H1 (cell line): ENCODE measurements around the gene PSMC3. TPM values are rescaled to one million over a fixed set of nuclear protein-coding genes. Genes with fewer than 3 reads are reported as not detected.

Experiments
- CTCF ChIA-PET: fragments of 300-600 bp; sonication (Branson Sonifier 250); formaldehyde crosslinking; loops from one replicate; lab custom pipeline; 2021; ENCODE audit not compliant: partially characterized antibody; lab: Charles Lee
- POLR2A ChIA-PET: fragments of 300-600 bp; sonication (Branson Sonifier 250); formaldehyde crosslinking; loops from one replicate; lab custom pipeline; 2021; ENCODE audit warnings: inconsistent platforms; ENCODE audit not compliant: partially characterized antibody; lab: Charles Lee
- DNase-seq, 2 experiments: peaks; one replicate each; pipeline versions ENCODE4 v3.0.0 to v3.0.0-alpha.2; 2010 to 2022; ENCODE audit warnings: low spot score in 2 of 2, low read depth in 1 of 2, mixed read lengths in 1 of 2
- FAIRE-seq: peaks from 2 replicates; lab custom pipeline; 2011; peaks lifted over from hg19 to GRCh38; lab: Jason Lieb, UNC
- H2AFZ ChIP-seq: 2 replicates; pipeline ENCODE4 v1.8.1; 2012; ENCODE audit warnings: low read length, inconsistent platforms
- H2AK5ac ChIP-seq: 2 replicates; pipeline ENCODE4 v1.6.1; 2013; ENCODE audit warnings: low read depth, low read length
- H2BK120ac ChIP-seq: replicated peaks from 2 replicates; pipeline ENCODE3; 2013; ENCODE audit warnings: low read depth, low read length, inconsistent platforms
- H2BK12ac ChIP-seq: 2 replicates; pipeline ENCODE4 v1.6.1; 2013; ENCODE audit warnings: low read depth, low read length
- H2BK15ac ChIP-seq: 2 replicates; pipeline ENCODE4 v1.6.1; 2013; ENCODE audit warnings: low read length
- H2BK20ac ChIP-seq: 2 replicates; pipeline ENCODE4 v1.6.1; 2013; ENCODE audit warnings: low read length
- H2BK5ac ChIP-seq: 2 replicates; pipeline ENCODE4 v1.6.1; 2013; ENCODE audit warnings: low read depth, low read length
- H3K14ac ChIP-seq: 2 replicates; pipeline ENCODE4 v1.6.1; 2013; ENCODE audit warnings: inconsistent platforms; ENCODE audit not compliant: insufficient read length
- H3K18ac ChIP-seq: 2 replicates; pipeline ENCODE4 v1.6.1; 2013; ENCODE audit warnings: low read length; ENCODE audit errors: extremely low read depth
- H3K23ac ChIP-seq: 2 replicates; pipeline ENCODE4 v1.6.1; 2013; ENCODE audit warnings: inconsistent platforms; ENCODE audit not compliant: insufficient read length
- H3K23me2 ChIP-seq: 2 replicates; pipeline ENCODE4 v1.6.1; 2013; ENCODE audit warnings: low read depth, low read length
- H3K27ac ChIP-seq: 2 replicates; pipeline ENCODE4 v1.6.1; 2011; ENCODE audit warnings: low read depth, low read length, inconsistent platforms
- H3K27me3 ChIP-seq, 4 experiments: replicated peaks in 1 of 4; 1 replicate in 1 of 4; 2 replicates in 3 of 4; pipeline versions ENCODE4 v1.6.1 to v1.8.1; 2011 to 2013; ENCODE audit warnings: low read length in 3 of 4, mild to moderate bottlenecking in 3 of 4, inconsistent platforms in 2 of 4, mixed read lengths in 2 of 4, moderate library complexity in 1 of 4; ENCODE audit not compliant: control insufficient read depth in 3 of 4, insufficient read depth in 3 of 4; ENCODE audit errors: extremely low read depth in 1 of 4
- H3K36me3 ChIP-seq, 4 experiments: 2 replicates each; pipeline versions ENCODE4 v1.6.1 to v1.8.1; 2011 to 2013; ENCODE audit warnings: mild to moderate bottlenecking in 4 of 4, low read length in 3 of 4, moderate library complexity in 2 of 4, control low read depth in 1 of 4, inconsistent platforms in 1 of 4; ENCODE audit not compliant: insufficient read depth in 4 of 4, control insufficient read depth in 2 of 4
- H3K4ac ChIP-seq: replicated peaks from 2 replicates; pipeline ENCODE3; 2013; ENCODE audit warnings: low read length, low read depth, mixed read lengths, inconsistent platforms; ENCODE audit not compliant: insufficient read length
- H3K4me1 ChIP-seq, 4 experiments: replicated peaks in 1 of 4; 1 replicate in 1 of 4; 2 replicates in 3 of 4; pipeline versions ENCODE4 v1.6.1 to v1.8.1; 2011 to 2013; ENCODE audit warnings: low read length in 3 of 4, inconsistent platforms in 2 of 4, mixed read lengths in 1 of 4; ENCODE audit not compliant: insufficient read depth in 4 of 4, control insufficient read depth in 3 of 4
- H3K4me2 ChIP-seq, 2 experiments: 2 replicates each; pipeline versions ENCODE4 v1.6.1 to v1.8.1; 2011 to 2013; ENCODE audit warnings: low read depth in 2 of 2, low read length in 2 of 2, control low read depth in 1 of 2, inconsistent platforms in 1 of 2, mild to moderate bottlenecking in 1 of 2; ENCODE audit not compliant: insufficient read depth in 1 of 2
- H3K4me3 ChIP-seq, 4 experiments: fragments of 200-600, 300-600 bp in 1 of 4; sonication (generic), shearing (Covaris generic), sonication (Bioruptor Twin) in 1 of 4; 2 replicates each; pipeline versions ENCODE4 v1.5.1 to v1.8.1; 2011 to 2016; ENCODE audit warnings: low read length in 4 of 4, low read depth in 3 of 4, control low read depth in 2 of 4, inconsistent platforms in 2 of 4, mild to moderate bottlenecking in 2 of 4, mixed read lengths in 1 of 4, moderate library complexity in 1 of 4; ENCODE audit not compliant: insufficient read depth in 2 of 4; ENCODE audit errors: extremely low read depth in 1 of 4
- H3K56ac ChIP-seq: replicated peaks from 2 replicates; pipeline ENCODE3; 2013; ENCODE audit warnings: low read depth, mild to moderate bottlenecking, mixed read lengths, low read length, inconsistent platforms; ENCODE audit not compliant: insufficient read length
- H3K79me1 ChIP-seq: 2 replicates; pipeline ENCODE4 v1.6.1; 2013; ENCODE audit warnings: low read depth, low read length, control low read depth
- H3K79me2 ChIP-seq, 2 experiments: 2 replicates each; pipeline versions ENCODE4 v1.6.1 to v1.8.1; 2012 to 2013; ENCODE audit warnings: low read length in 2 of 2, mild to moderate bottlenecking in 2 of 2, inconsistent platforms in 1 of 2; ENCODE audit not compliant: insufficient read depth in 2 of 2, control insufficient read depth in 1 of 2
- H3K9ac ChIP-seq, 4 experiments: replicated peaks in 1 of 4; 1 replicate in 1 of 4; 2 replicates in 3 of 4; pipeline versions ENCODE4 v1.6.1 to v1.8.1; 2011 to 2013; ENCODE audit warnings: low read depth in 3 of 4, low read length in 3 of 4, control low read depth in 2 of 4, mild to moderate bottlenecking in 2 of 4, moderate library complexity in 2 of 4, inconsistent platforms in 1 of 4; ENCODE audit errors: extremely low read depth in 1 of 4
- H3K9me3 ChIP-seq, 2 experiments: 2 replicates each; pipeline versions ENCODE4 v1.6.1 to v1.8.1; 2012 to 2013; ENCODE audit warnings: mild to moderate bottlenecking in 2 of 2, moderate library complexity in 2 of 2, control low read depth in 1 of 2, inconsistent platforms in 1 of 2, low read depth in 1 of 2, low read length in 1 of 2, mixed read lengths in 1 of 2; ENCODE audit not compliant: insufficient read depth in 2 of 2
- H4K20me1 ChIP-seq, 2 experiments: replicated peaks in 1 of 2; 2 replicates each; pipeline versions ENCODE3 to v1.8.1; 2011 to 2013; ENCODE audit warnings: inconsistent platforms in 2 of 2, low read length in 2 of 2, mild to moderate bottlenecking in 1 of 2; ENCODE audit not compliant: insufficient read depth in 2 of 2, control insufficient read depth in 1 of 2
- H4K5ac ChIP-seq: 2 replicates; pipeline ENCODE4 v1.6.1; 2013; ENCODE audit warnings: low read length, low read depth, mixed read lengths, inconsistent platforms; ENCODE audit not compliant: insufficient read length
- H4K8ac ChIP-seq: 2 replicates; pipeline ENCODE4 v1.8.0; 2013; ENCODE audit warnings: mild to moderate bottlenecking, moderate library complexity, low read length, inconsistent platforms; ENCODE audit not compliant: insufficient read depth; ENCODE audit errors: extremely low read depth
- H4K91ac ChIP-seq: replicated peaks from 2 replicates; pipeline ENCODE3; 2013; ENCODE audit warnings: low read length, mixed read lengths, inconsistent platforms; ENCODE audit not compliant: insufficient read length
- CHD1 ChIP-seq: IDR thresholded peaks from 2 replicates; pipeline ENCODE4 v1.6.1; 2012; ENCODE audit warnings: low read depth, low read length, improper control_type of control experiment
- POLR2A ChIP-seq, 2 experiments: IDR thresholded peaks; 1 replicate in 1 of 2; 2 replicates in 1 of 2; pipeline ENCODE4 v1.6.1; 2011; ENCODE audit warnings: low read depth in 2 of 2, low read length in 2 of 2, mild to moderate bottlenecking in 2 of 2; ENCODE audit errors: control extremely low read depth in 1 of 2
- WGBS, 2 experiments: shearing (Covaris generic) in 1 of 2; methylation state at CpG; one replicate each; pipeline versions ENCODE4 v1.1.6 to v1.1.7; 2013 to 2015; ENCODE audit warnings: low lambda C conversion rate in 2 of 2, mixed read lengths in 2 of 2, inconsistent platforms in 1 of 2, low coverage in 1 of 2, missing lambda C conversion rate in 1 of 2; ENCODE audit not compliant: insufficient replicate concordance in 2 of 2, insufficient coverage in 1 of 2, insufficient read length in 1 of 2; ENCODE audit errors: extremely low coverage in 1 of 2, missing lambda C conversion rate in 1 of 2; 5-methylcytosine and 5-hydroxymethylcytosine counted together
- polyA plus RNA-seq, 7 experiments: library from polyadenylated mRNA; depleted of rRNA in 3 of 7; stranded (reverse) in 5 of 7; unstranded in 2 of 7; fragments of >200 nt in 5 of 7; fragments of 200-250 nt in 2 of 7; gene quantifications; 1 replicate in 5 of 7; 2 replicates in 1 of 7; 4 replicates in 1 of 7; pipeline versions ENCODE4 v1.2.1 to v1.2.3, GENCODE V29; 2011 to 2013; ENCODE audit warnings: missing spikeins in 2 of 7, mixed read lengths in 2 of 7
- total RNA-seq: library from RNA; stranded (reverse); fragmentation: NEBNext Ultra II Directional; extraction: Animal tissue kit (Norgen Biotek cat#: 25700); gene quantifications from 2 replicates; pipeline ENCODE4 v1.2.1, GENCODE V29; 2021

The PSMC3 gene
- total and polyA plus RNA-seq, 2 of the 8 experiments (the other 6 are each of a cell fraction or from before 2014, with no cell fraction given) = 105 to 160 TPM

DNA sequence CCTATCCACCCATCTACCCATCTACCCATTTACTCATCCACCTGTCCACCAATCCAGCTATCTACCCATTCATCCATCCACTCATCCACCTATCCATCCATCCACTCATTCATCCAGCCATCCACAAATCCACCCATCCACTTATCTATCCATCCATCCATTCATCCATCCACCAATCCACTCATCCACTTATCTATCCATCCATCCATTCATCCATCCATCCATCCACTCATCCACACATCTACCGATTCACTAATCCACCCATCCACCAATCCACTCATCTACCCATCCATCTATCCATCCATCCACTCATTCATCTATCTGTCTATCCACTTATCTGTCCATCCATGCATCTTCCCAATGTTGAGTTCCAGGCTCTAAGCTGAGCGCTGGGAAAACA is 46.2 kb downstream of the PSMC3 start:
- Histone ChIP-seq H2BK120ac (no peak overlapping the region), H4K20me1 (peaks cover 0 to 2% of the 10 kb centered on the region in 2 experiments), H3K14ac (no peak overlapping the region), H3K4me1 (peaks cover 0 to 5% (median 2%) of the 10 kb centered on the region in 4 experiments; a peak in 5 of 7 replicates), H3K56ac (peak overlapping the region; percentile 93), H3K79me2 (no peaks in the 10 kb centered on the region), H4K5ac (no peak overlapping the region), H2BK15ac (no peak overlapping the region), H3K79me1 (no peaks in the 10 kb centered on the region), H3K23ac (no peak overlapping the region), H3K23me2 (peaks cover 9% of the 10 kb centered on the region; the same call in 1 of the 2 replicates), H3K4me2 (no peak overlapping the region), H2AK5ac (no peak overlapping the region), H3K18ac (no peak overlapping the region), H3K4ac (no peak overlapping the region), H2AFZ (no peak overlapping the region), H3K4me3 (no peak overlapping the region), H2BK12ac (no peak overlapping the region), H2BK5ac (no peak overlapping the region), H3K36me3 (no peaks in the 10 kb centered on the region), H4K8ac (no peak overlapping the region), H3K9ac (no peak overlapping the region), H4K91ac (no peak overlapping the region), H2BK20ac (no peak overlapping the region), H3K9me3 (no peaks in the 10 kb centered on the region), H3K27me3 (no peaks in the 10 kb centered on the region), H3K27ac (no peak overlapping the region)
- no peak for DNase-seq
- CTCF ChIA-PET = interaction anchor here (2.9 kb wide), 1 partner anchor 9 kb away, joined by 8 read pairs; no protein-coding TSS in a partner anchor
- POLR2A ChIA-PET = no interaction called here
- no peak for FAIRE-seq
- 98 to 100% methylated on average over 1 to 2 of the region's 2 CpGs for WGBS, 2 experiments
- TF ChIP-seq CHD1 (no peak), POLR2A (IDR thresholded peaks at IDR 0.05; ENCODE audit: control extremely low read depth in 1 of 2, low read depth in 2 of 2, low read length in 2 of 2) (no peak)
